GM12874 (cell line): ENCODE results near the gene WNT9A.

Experiments used
- TF ChIP-seq, protein P1 (sequence below): IDR thresholded peaks from 2 replicates; pipeline ENCODE4 v1.5.1; 2011; ENCODE audit warnings: low read depth, mild to moderate bottlenecking, control low read depth, low read length, moderate library complexity; ENCODE audit not compliant: insufficient read depth

The WNT9A gene

DNA sequence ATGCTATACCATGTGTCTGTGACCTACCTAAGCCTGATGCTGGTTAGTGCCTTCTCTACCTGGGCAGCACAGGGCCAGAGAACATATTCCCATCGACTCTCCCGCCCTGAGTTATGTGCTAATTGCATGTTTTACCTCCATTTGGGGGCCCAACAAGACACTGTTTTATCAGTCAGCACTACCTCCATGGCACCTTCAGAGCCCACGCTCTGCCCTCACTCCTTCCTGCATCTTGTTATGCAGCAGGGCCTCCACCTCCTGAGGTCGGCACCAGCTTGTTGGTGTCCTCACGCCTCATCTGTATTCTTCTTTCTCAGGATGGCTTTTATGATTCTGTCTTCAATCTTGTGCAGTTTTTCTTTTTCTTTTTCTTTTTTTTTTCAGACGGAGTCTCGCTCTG lies 11.9 kb downstream of the WNT9A start:
- TF ChIP-seq, protein P1, sequence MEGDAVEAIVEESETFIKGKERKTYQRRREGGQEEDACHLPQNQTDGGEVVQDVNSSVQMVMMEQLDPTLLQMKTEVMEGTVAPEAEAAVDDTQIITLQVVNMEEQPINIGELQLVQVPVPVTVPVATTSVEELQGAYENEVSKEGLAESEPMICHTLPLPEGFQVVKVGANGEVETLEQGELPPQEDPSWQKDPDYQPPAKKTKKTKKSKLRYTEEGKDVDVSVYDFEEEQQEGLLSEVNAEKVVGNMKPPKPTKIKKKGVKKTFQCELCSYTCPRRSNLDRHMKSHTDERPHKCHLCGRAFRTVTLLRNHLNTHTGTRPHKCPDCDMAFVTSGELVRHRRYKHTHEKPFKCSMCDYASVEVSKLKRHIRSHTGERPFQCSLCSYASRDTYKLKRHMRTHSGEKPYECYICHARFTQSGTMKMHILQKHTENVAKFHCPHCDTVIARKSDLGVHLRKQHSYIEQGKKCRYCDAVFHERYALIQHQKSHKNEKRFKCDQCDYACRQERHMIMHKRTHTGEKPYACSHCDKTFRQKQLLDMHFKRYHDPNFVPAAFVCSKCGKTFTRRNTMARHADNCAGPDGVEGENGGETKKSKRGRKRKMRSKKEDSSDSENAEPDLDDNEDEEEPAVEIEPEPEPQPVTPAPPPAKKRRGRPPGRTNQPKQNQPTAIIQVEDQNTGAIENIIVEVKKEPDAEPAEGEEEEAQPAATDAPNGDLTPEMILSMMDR = no peak

DNA sequence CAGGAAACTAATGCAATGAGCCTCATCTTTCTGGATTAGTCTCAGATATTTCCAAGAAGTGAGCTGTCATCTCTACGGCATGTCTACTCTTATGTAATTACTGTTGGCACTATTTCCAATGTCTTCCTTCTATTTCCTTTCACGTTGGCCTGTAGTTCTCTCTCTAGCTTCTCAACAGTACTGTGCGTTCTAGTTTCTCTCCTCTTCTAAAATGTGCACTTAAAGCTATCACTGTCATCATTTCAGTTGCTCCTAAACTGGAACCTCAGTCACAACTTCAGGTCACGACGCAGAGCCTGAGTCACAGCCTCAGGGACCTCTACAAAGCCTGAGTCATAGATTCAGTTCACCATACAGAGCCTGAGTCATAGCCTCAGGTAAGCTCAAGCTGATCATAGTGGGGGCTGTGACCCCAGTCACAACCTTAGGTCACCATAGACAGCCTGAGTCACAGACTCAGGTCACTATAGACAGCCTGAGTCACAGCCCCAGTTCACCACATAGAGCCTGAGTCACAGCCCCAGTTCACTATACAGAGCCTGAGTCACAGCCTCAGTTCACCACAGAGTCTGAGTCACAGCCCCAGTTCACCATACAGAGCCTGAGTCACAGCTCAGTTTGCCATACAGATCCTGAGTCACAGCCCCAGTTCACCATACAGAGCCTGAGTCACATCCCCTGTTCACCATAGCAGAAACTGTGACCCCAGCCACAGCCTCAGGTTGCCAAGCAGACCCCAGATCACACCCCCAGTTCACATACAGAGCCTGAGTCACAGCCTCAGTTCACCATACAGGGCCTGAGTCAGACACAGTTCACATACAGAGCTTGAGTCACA lies 13.0 kb downstream of the WNT9A start:
- TF ChIP-seq, protein P1 = no peak

DNA sequence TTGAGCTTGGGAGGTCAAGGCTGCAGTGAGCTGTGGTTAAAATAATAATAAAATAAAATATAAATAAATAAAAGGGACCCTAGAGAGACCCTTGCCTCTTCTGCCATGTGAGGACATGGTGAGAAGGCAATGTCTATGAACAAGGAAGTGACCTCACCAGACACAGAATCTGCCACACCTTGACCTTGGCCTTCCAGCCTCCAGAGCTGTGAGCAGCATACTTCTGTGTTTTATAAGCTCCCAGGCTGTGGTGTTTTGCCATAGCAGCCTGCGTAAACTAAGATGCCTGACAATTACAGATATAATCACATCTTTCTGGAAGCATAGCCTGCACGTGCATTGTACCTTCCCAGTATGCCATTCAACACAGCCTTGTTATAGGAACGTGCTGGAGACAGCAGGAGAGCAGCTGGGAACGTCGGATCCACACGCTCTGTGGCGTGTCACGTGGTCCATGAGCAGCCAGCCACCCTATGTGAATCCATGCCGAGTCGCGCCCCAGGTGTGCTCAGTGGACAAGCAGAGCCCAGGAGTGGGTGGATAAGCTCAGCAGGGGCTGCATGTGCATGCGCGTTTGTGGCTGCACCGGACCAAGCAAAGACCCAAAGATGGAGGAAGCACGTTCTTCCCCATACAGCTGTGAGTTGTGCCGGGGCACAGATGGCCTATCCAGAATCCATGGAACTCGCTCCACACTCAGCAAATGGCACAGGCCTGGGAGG lies 17.8 kb downstream of the WNT9A start:
- TF ChIP-seq, protein P1 = no peak

DNA sequence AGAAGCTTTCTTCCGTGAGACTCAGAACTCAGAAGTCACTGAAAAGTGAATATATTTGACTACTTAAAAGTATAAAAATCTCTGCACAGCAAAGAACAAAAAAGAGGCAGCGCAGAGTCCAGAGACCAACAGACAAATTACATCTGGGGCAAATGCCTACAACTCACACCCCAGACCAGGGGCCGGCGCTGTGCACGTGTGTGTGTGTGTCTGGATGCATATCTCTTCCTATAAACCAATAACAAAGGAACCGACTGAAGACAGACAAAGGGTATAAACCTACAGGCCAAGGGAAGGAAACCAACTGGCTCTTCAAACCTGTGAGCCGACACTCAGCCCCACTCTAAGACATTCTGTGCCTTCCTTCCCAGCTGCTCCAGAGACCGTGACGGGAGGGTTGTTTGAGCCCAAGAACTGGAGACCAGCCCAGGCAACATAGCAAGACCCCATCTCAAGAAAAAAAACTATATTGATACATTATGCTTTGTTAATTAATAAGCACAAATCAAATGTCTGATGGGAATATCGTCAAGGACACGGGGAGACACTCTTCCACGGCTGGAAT lies 18.8 kb downstream of the WNT9A start:
- TF ChIP-seq, protein P1 = no peak

DNA sequence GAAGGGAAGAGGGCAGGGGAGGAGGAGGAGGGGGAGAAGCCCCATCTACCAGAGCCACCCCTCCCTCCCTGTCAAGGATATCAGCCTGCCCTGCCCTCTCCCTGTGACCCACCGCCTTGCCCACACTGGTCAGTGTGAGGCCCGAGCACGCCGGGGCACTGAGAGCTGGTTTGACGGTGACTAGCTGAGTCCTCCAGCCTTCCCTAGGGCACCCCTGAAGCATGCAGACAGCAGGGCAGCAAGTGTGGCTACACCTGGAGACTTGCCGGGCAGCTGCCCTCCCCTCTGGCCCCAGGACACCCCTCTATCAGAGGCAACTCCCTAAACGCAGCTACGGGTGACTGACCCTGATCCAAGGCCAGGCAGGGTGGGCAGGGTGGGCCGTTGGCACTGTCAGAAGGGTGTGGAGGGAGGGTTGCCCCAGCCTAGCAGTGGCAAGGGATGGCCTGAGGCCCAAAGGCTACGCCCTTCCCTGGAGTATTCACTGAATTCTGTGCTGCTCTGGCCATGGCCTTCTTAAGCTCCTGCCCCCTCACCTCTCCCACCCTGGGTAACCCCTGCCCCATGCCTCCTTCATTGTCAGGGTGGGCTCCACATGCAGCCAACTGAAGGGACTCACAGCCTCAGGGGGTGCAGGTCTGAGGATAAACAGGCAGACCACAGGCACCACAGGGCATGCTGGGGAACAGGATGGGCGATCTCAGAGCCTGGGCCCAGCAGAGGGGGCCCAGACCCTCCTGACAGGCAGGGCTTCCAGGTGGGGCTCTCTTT lies 19.6 kb downstream of the WNT9A start:
- TF ChIP-seq, protein P1 = no peak

DNA sequence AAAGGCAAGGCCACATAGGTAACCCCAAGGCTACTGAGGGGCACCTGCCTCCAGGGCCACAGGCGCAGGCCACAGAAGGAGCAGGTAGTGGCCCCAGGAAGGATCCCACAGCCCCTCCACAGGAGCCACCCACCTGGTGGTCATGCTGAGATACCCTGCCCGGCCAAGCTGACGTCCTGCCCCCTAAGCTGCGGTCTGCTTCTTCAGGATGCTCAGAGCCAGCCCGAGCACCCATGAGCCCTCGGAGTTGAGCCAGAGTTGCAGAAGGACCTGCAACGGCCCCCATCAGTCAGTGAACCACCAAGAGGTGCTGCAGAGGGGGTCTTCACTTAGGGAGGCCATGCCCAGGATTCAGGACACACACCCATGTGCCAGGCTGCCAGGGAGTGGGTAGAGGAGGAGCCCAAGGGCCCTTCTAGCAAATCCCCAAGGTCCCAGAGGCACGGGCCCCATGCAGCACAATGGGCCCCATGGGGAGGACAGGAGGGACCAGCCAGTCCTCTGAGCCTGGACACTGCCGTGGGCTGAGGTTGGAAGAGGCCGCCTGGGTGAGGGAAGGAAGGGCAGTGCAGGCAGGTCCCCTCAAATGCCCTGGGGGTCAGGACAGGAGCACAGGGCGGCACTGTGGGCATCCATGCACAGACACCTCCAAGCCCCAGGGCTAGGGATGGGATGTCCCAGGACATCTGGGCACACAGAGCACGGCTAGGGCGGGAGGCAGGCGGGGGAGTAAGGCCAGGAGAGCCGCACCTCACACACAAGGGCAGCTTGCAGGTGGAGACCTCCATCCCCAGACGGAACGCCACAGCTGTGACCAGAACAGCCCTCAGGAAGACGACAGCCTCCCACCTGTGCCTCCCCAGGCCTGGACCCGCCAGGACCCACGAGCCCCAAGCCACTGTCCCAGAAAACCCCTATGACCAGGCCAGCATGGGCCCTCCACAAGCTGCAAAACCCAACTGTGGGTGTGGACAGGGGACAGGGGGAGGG lies 20.5 kb downstream of the WNT9A start:
- TF ChIP-seq, protein P1 = no peak
